IMR-90 (cell line): ENCODE measurements around the gene PRR9. TPM values are rescaled to one million over a fixed set of nuclear protein-coding genes. Genes with fewer than 3 reads are reported as not detected.

ENCODE experiments used
- ATAC-seq: fragments of 200-7000 bp; cut with Tn5 transposase; 2 replicates; pipeline ENCODE4 v1.9.1; 2020; ENCODE audit warnings: low read depth, mild to moderate bottlenecking, moderate library complexity
- Bru-seq: library from RNA; stranded (reverse); fragments of 400-500 nt; gene quantifications from one replicate; lab custom pipeline; 2021; lab: Mats Ljungman, UMichigan
- BruChase-seq, 2 experiments: library from RNA; stranded (reverse); fragments of 400-500 nt; gene quantifications; one replicate each; lab custom pipeline; 2021; lab: Mats Ljungman, UMichigan
- BruUV-seq: library from RNA; stranded (reverse); fragments of 400-500 nt; replicated peaks from 2 replicates; lab custom pipeline; 2021; lab: Mats Ljungman, UMichigan
- CTCF ChIA-PET: fragments of 300-600 bp; formaldehyde crosslinking; extraction: SDS; loops from one replicate; lab custom pipeline; 2021; ENCODE audit warnings: antibody characterized with exemption; lab: Yijun Ruan, JAX
- POLR2A ChIA-PET: fragments of 300-600 bp; sonication (Branson Sonifier 250); formaldehyde crosslinking; loops from one replicate; lab custom pipeline; 2022; ENCODE audit warnings: antibody characterized with exemption; ENCODE audit not compliant: unreplicated experiment; lab: Charles Lee
- DNase-seq: peaks from one replicate; pipeline ENCODE4 v3.0.0; 2013
- H2AFZ ChIP-seq: replicated peaks from 2 replicates; pipeline ENCODE3; 2013; ENCODE audit warnings: low read length, mild to moderate bottlenecking; ENCODE audit not compliant: poor library complexity
- H2AK5ac ChIP-seq: 2 replicates; pipeline ENCODE4 v1.6.1; 2013; ENCODE audit warnings: low read depth, low read length, inconsistent platforms
- H2AK9ac ChIP-seq: replicated peaks from 2 replicates; pipeline ENCODE3; 2013; ENCODE audit warnings: mild to moderate bottlenecking, low read depth, low read length, moderate library complexity; ENCODE audit not compliant: poor library complexity
- H2BK120ac ChIP-seq: 2 replicates; pipeline ENCODE4 v1.6.1; 2013; ENCODE audit warnings: low read depth, low read length, inconsistent platforms
- H2BK15ac ChIP-seq: 3 replicates; pipeline ENCODE4 v1.6.1; 2013; ENCODE audit warnings: low read depth, low read length, inconsistent platforms
- H2BK20ac ChIP-seq: 2 replicates; pipeline ENCODE4 v1.6.1; 2013; ENCODE audit warnings: low read depth, mild to moderate bottlenecking, inconsistent platforms, low read length, moderate library complexity
- H2BK5ac ChIP-seq: 2 replicates; pipeline ENCODE4 v1.6.1; 2013; ENCODE audit warnings: mild to moderate bottlenecking, low read depth, low read length, inconsistent platforms; ENCODE audit not compliant: poor library complexity, severe bottlenecking
- H3K14ac ChIP-seq: replicated peaks from 2 replicates; pipeline ENCODE4 v1.6.1; 2013; ENCODE audit warnings: low read depth, low read length, inconsistent platforms
- H3K18ac ChIP-seq: 2 replicates; pipeline ENCODE4 v1.6.1; 2013; ENCODE audit warnings: low read depth, low read length, control low read depth
- H3K23ac ChIP-seq: 2 replicates; pipeline ENCODE4 v1.6.1; 2013; ENCODE audit warnings: low read depth, low read length, inconsistent platforms
- H3K27ac ChIP-seq: 2 replicates; pipeline ENCODE4 v1.5.1; 2013; ENCODE audit warnings: mild to moderate bottlenecking, control low read depth, low read length; ENCODE audit not compliant: insufficient read depth
- H3K27me3 ChIP-seq: 2 replicates; pipeline ENCODE4 v1.6.1; 2013; ENCODE audit warnings: low read length; ENCODE audit not compliant: control insufficient read depth, insufficient read depth
- H3K36me3 ChIP-seq: 2 replicates; pipeline ENCODE4 v1.6.1; 2013; ENCODE audit warnings: low read length, mixed read lengths; ENCODE audit not compliant: control insufficient read depth, insufficient read depth
- H3K4ac ChIP-seq: 2 replicates; pipeline ENCODE4 v1.6.1; 2013; ENCODE audit warnings: low read depth, low read length, inconsistent platforms
- H3K4me1 ChIP-seq: 2 replicates; pipeline ENCODE4 v1.6.1; 2013; ENCODE audit warnings: low read length, mixed read lengths; ENCODE audit not compliant: control insufficient read depth, insufficient read depth
- H3K4me2 ChIP-seq: 2 replicates; pipeline ENCODE4 v1.6.1; 2013; ENCODE audit warnings: low read depth, mild to moderate bottlenecking, control low read depth, low read length, moderate library complexity
- H3K4me3 ChIP-seq: 2 replicates; pipeline ENCODE4 v1.5.1; 2013; ENCODE audit warnings: low read depth, mild to moderate bottlenecking, control low read depth, low read length, moderate library complexity; ENCODE audit not compliant: insufficient read depth
- H3K56ac ChIP-seq: 2 replicates; pipeline ENCODE4 v1.6.1; 2013; ENCODE audit warnings: low read length, inconsistent platforms; ENCODE audit not compliant: insufficient read depth; ENCODE audit errors: extremely low read depth
- H3K79me1 ChIP-seq, 2 experiments: 2 replicates each; pipeline ENCODE4 v1.6.1; 2013; ENCODE audit warnings: low read length in 2 of 2, inconsistent platforms in 1 of 2, low read depth in 1 of 2
- H3K9ac ChIP-seq: 2 replicates; pipeline ENCODE4 v1.6.1; 2013; ENCODE audit warnings: low read depth, low read length, control low read depth
- H3K9me1 ChIP-seq: 2 replicates; pipeline ENCODE4 v1.6.1; 2013; ENCODE audit warnings: low read length, inconsistent platforms; ENCODE audit not compliant: insufficient read depth
- H3K9me3 ChIP-seq: 2 replicates; pipeline ENCODE4 v1.6.1; 2013; ENCODE audit warnings: low read length; ENCODE audit not compliant: control insufficient read depth, insufficient read depth
- H4K20me1 ChIP-seq: 2 replicates; pipeline ENCODE4 v1.6.1; 2013; ENCODE audit warnings: low read length, inconsistent platforms; ENCODE audit not compliant: insufficient read depth
- H4K5ac ChIP-seq: 2 replicates; pipeline ENCODE4 v1.6.1; 2013; ENCODE audit warnings: mild to moderate bottlenecking, low read depth, low read length, control low read depth
- H4K8ac ChIP-seq, 2 experiments: 2 replicates each; pipeline ENCODE4 v1.6.1; 2013; ENCODE audit warnings: low read depth in 2 of 2, low read length in 2 of 2, control low read depth in 1 of 2, inconsistent platforms in 1 of 2
- H4K91ac ChIP-seq: 2 replicates; pipeline ENCODE4 v1.6.1; 2013; ENCODE audit warnings: low read depth, low read length, inconsistent platforms; ENCODE audit not compliant: insufficient read depth
- ELK1 ChIP-seq: fragments of 150-350 bp; IDR thresholded peaks from 2 replicates; pipeline ENCODE4 v1.6.1; 2016; ENCODE audit warnings: low read depth, mild to moderate bottlenecking, low read length, moderate library complexity, borderline replicate concordance
- MAZ ChIP-seq: IDR thresholded peaks from 2 replicates; pipeline ENCODE4 v1.6.1; 2012; ENCODE audit warnings: low read depth, mild to moderate bottlenecking, low read length, improper control_type of control experiment, moderate library complexity, borderline replicate concordance
- WGBS, 2 experiments: methylation state at CpG; one replicate each; pipeline versions ENCODE4 v1.1.5 to v1.1.7; 2013; ENCODE audit warnings: missing lambda C conversion rate in 2 of 2; ENCODE audit not compliant: insufficient read length in 1 of 2; ENCODE audit errors: extremely low coverage in 2 of 2; 5-methylcytosine and 5-hydroxymethylcytosine counted together
- dilution Hi-C: fragments of 300-500 bp; cut with HindIII; formaldehyde crosslinking; loops from one replicate; pipeline ENCODE4 v1.14.3; 2018; ENCODE audit warnings: low sequenced_read_pairs; ENCODE audit not compliant: unreplicated experiment
- in situ Hi-C: fragments of 300-500 bp; cut with MboI; formaldehyde crosslinking; loops from 3 replicates; pipeline ENCODE4 v1.14.3; 2019; ENCODE audit warnings: low sequenced_read_pairs, inconsistent platforms, mixed read lengths
- intact Hi-C: fragments of 100-400 bp; cut with micrococcal nuclease; formaldehyde crosslinking; loops from 2 replicates; pipeline ENCODE4 v1.10.0; 2022
- long read RNA-seq: library from polyadenylated mRNA; unstranded; transcript quantifications from one replicate; pipeline ENCODE4 v2.0.0, GENCODE V29; 2021; ENCODE audit not compliant: unreplicated experiment
- polyA plus RNA-seq, 3 experiments: library from polyadenylated mRNA; depleted of rRNA; stranded (reverse); fragments of >200 nt; gene quantifications; 2 replicates each; pipeline ENCODE4 v1.2.3, GENCODE V29; 2012; ENCODE audit warnings: low replicate concordance in 1 of 3
- total RNA-seq: library from RNA; depleted of rRNA; stranded (reverse); fragments of >200 nt; gene quantifications from 2 replicates; pipeline ENCODE4 v1.2.3, GENCODE V29; 2012; rRNA removed

Gene PRR9
- not detected in 2 replicates for total RNA-seq
- not detected in 2 replicates for polyA plus RNA-seq (2012; rRNA removed)
- not detected in 2 replicates for polyA plus RNA-seq (2012; cell fraction: cytosol; rRNA removed)
- not detected in 2 replicates for polyA plus RNA-seq (2012; cell fraction: nucleus; rRNA removed; ENCODE audit: low replicate concordance)
- not detected for Bru-seq, nascent RNA
- not detected for BruChase-seq, experiment 1, labeled RNA remaining after a 6-hour chase
- not detected for BruChase-seq, experiment 2, labeled RNA remaining after a 2-hour chase
- long read RNA-seq: 0 reads

- in situ Hi-C loops (loop anchor here (25.0 kb wide), 1 partner anchor 555 kb away; the partner anchor contains the start of gene LCE2D), dilution Hi-C loops (no loop called here), intact Hi-C loops (no loop called here)
- Histone ChIP-seq H3K27me3 (no peaks in the 10 kb centered on the region; the same call in 1 of the 2 replicates), H4K91ac (no peak within 1 kb of the TSS), H3K23ac (no peak within 1 kb of the TSS), H3K79me1 (no peaks in the 10 kb centered on the region), H3K4me3 (no peak within 1 kb of the TSS), H3K9ac (no peak within 1 kb of the TSS), H2BK5ac (no peak within 1 kb of the TSS), H2BK120ac (no peak within 1 kb of the TSS), H3K4me2 (no peak within 1 kb of the TSS), H2BK15ac (no peak within 1 kb of the TSS), H4K8ac (no peak within 1 kb of the TSS), H3K4me1 (no peaks in the 10 kb centered on the region), H3K18ac (no peak within 1 kb of the TSS), H3K9me3 (no peaks in the 10 kb centered on the region), H3K14ac (no peak within 1 kb of the TSS), H3K9me1 (no peaks in the 10 kb centered on the region), H3K27ac (no peak within 1 kb of the TSS), H3K4ac (no peak within 1 kb of the TSS), H3K56ac (no peak within 1 kb of the TSS), H2BK20ac (no peak within 1 kb of the TSS), H2AK9ac (no peak within 1 kb of the TSS), H3K36me3 (no peaks in the 10 kb centered on the region), H4K20me1 (no peaks in the 10 kb centered on the region), H4K5ac (no peak within 1 kb of the TSS), H2AK5ac (no peak within 1 kb of the TSS), H2AFZ (no peak within 1 kb of the TSS)
- CTCF ChIA-PET: no interaction called here
- ATAC-seq (no peak), DNase-seq (no peak)
- POLR2A ChIA-PET: no interaction called here
- no CpG with 5 or more reads among the region's 3 CpGs for WGBS, 2 experiments
- no TSS peak for BruUV-seq
- TF ChIP-seq ELK1 (no peak), MAZ (no peak)
These were observed at the start of gene PRR9 for GRCh38 chr1:153217212-153217611. Gene PRR9 (plus strand): TSS chr1:153217584. CDS start chr1:153218145, 561 bp downstream.
